Measurements from ENCODE around the gene ELMOD1.

ELMOD1 gene

GRCh38 chr11:107710301-107710700, 119.4 kb downstream of the ELMOD1 start:
- no peak overlapping the region for H3K4me3 ChIP-seq (ENCODE audit: low read depth, low read length)
- no peak overlapping the region for H3K27ac ChIP-seq
- TF ChIP-seq CTCF (IDR thresholded peaks at IDR 0.05; ENCODE audit: low read depth, low read length, missing control alignments) = no peak
- in situ Hi-C loops (cut with HindIII; ENCODE audit: low pct_ligation_motif_present, low sequenced_read_pairs) = no loop called here
- DNase-seq = no peak
- no peaks in the 10 kb centered on the region for H3K36me3 ChIP-seq (replicated peaks)
- H3K27me3 ChIP-seq (replicated peaks) = no peaks in the 10 kb centered on the region

- no peak for DNase-seq
- Histone ChIP-seq H3K27me3 (replicated peaks) (no peaks in the 10 kb centered on the region), H3K27ac (no peak within 1 kb of the TSS), H3K36me3 (replicated peaks) (no peaks in the 10 kb centered on the region), H3K4me3 (ENCODE audit: low read depth, low read length) (no peak within 1 kb of the TSS)
- TF ChIP-seq CTCF (IDR thresholded peaks at IDR 0.05; ENCODE audit: low read depth, low read length, missing control alignments) = no peak
- in situ Hi-C loops (cut with HindIII; ENCODE audit: low pct_ligation_motif_present, low sequenced_read_pairs) = no loop called here
These were observed 121.2 kb downstream of the ELMOD1 start, which contains the start of gene SLN for GRCh38 chr11:107711861-107712755. Gene SLN, minus strand, starts transcription at chr11:107712056.

GRCh38 chr11:107713009-107713408, 122.1 kb downstream of the ELMOD1 start:
- no peak for DNase-seq
- H3K4me3 ChIP-seq (ENCODE audit: low read depth, low read length) = no peak overlapping the region
- no peaks in the 10 kb centered on the region for H3K27me3 ChIP-seq (replicated peaks)
- H3K27ac ChIP-seq = no peak overlapping the region
- no peak for TF ChIP-seq CTCF (IDR thresholded peaks at IDR 0.05; ENCODE audit: low read depth, low read length, missing control alignments)
- in situ Hi-C loops (cut with HindIII; ENCODE audit: low pct_ligation_motif_present, low sequenced_read_pairs) = no loop called here
- no peaks in the 10 kb centered on the region for H3K36me3 ChIP-seq (replicated peaks)
